HEK293 (cell line): ENCODE measurements around the gene EPN2.
A peak's percentile ranks its signal among the peaks of the same experiment; 100 is the strongest.

Source experiments
- FEZF1 ChIP-seq: fragments of 450-650 bp; formaldehyde crosslinking; IDR thresholded peaks from 2 replicates; pipeline ENCODE4 v1.5.1; 2016; ENCODE audit warnings: missing biosample characterization, missing genetic modification characterization
- GLI2 ChIP-seq: fragments of 450-650 bp; formaldehyde crosslinking; IDR thresholded peaks from 2 replicates; pipeline ENCODE4; 2017; ENCODE audit warnings: missing biosample characterization, missing genetic modification characterization, low read depth, borderline replicate concordance
- GLIS2 ChIP-seq: fragments of 450-650 bp; formaldehyde crosslinking; IDR thresholded peaks from 2 replicates; pipeline ENCODE4 v1.5.1; 2016; ENCODE audit warnings: missing biosample characterization, missing genetic modification characterization
- HOXD13 ChIP-seq: sonication (generic); formaldehyde crosslinking; IDR thresholded peaks from 2 replicates; pipeline ENCODE4 v1.8.0; 2022; ENCODE audit warnings: missing genetic modification reagents, borderline replicate concordance
- KLF9 ChIP-seq: fragments of 450-650 bp; formaldehyde crosslinking; IDR thresholded peaks from 2 replicates; pipeline ENCODE4 v1.5.1; 2016; ENCODE audit warnings: missing biosample characterization, missing genetic modification characterization, low read depth
- MYNN ChIP-seq: fragments of 450-650 bp; formaldehyde crosslinking; IDR thresholded peaks from 2 replicates; pipeline ENCODE4 v1.5.1; 2016; ENCODE audit warnings: missing biosample characterization, missing genetic modification characterization, borderline replicate concordance
- REPIN1 ChIP-seq: fragments of 450-650 bp; formaldehyde crosslinking; IDR thresholded peaks from 2 replicates; pipeline ENCODE4 v1.5.1; 2017; ENCODE audit warnings: missing biosample characterization, missing genetic modification characterization, low read depth
- YY2 ChIP-seq: fragments of 450-650 bp; formaldehyde crosslinking; IDR thresholded peaks from 2 replicates; pipeline ENCODE4 v1.5.1; 2016; ENCODE audit warnings: missing biosample characterization, missing genetic modification characterization
- ZBTB7A ChIP-seq: fragments of 450-650 bp; formaldehyde crosslinking; IDR thresholded peaks from 2 replicates; pipeline ENCODE4 v1.5.1; 2016; ENCODE audit warnings: low read depth, missing biosample characterization, missing genetic modification characterization
- ZBTB8A ChIP-seq: fragments of 450-650 bp; formaldehyde crosslinking; IDR thresholded peaks from 2 replicates; pipeline ENCODE4 v1.5.1; 2016; ENCODE audit warnings: missing biosample characterization, missing genetic modification characterization
- ZNF146 ChIP-seq: fragments of 450-650 bp; formaldehyde crosslinking; IDR thresholded peaks from 2 replicates; pipeline ENCODE4 v1.5.1; 2016; ENCODE audit warnings: missing biosample characterization, missing genetic modification characterization
- ZNF16 ChIP-seq: fragments of 450-650 bp; formaldehyde crosslinking; IDR thresholded peaks from 2 replicates; pipeline ENCODE4 v1.5.1; 2016; ENCODE audit warnings: low read depth, missing biosample characterization, missing genetic modification characterization
- ZNF169 ChIP-seq: fragments of 450-650 bp; formaldehyde crosslinking; IDR thresholded peaks from 2 replicates; pipeline ENCODE4 v1.5.1; 2016; ENCODE audit warnings: missing biosample characterization, missing genetic modification characterization
- ZNF274 ChIP-seq, 2 experiments: fragments of 200-500 bp in 1 of 2; fragments of 450-650 bp in 1 of 2; sonication (Bioruptor generic) in 1 of 2; formaldehyde crosslinking in 1 of 2; IDR thresholded peaks; 2 replicates each; pipeline versions ENCODE4 v1.5.1 to v1.6.1; 2014 to 2016; ENCODE audit warnings: borderline replicate concordance in 1 of 2, inconsistent platforms in 1 of 2, low read length in 1 of 2, missing biosample characterization in 1 of 2, missing genetic modification characterization in 1 of 2
- ZNF416 ChIP-seq: fragments of 450-650 bp; formaldehyde crosslinking; IDR thresholded peaks from 2 replicates; pipeline ENCODE4 v1.5.1; 2016; ENCODE audit warnings: missing biosample characterization, missing genetic modification characterization
- ZNF423 ChIP-seq: fragments of 450-650 bp; formaldehyde crosslinking; IDR thresholded peaks from 2 replicates; pipeline ENCODE4 v1.5.1; 2016; ENCODE audit warnings: missing biosample characterization, missing genetic modification characterization
- ZNF426 ChIP-seq: fragments of 450-650 bp; formaldehyde crosslinking; IDR thresholded peaks from 2 replicates; pipeline ENCODE4 v1.5.1; 2017; ENCODE audit warnings: missing biosample characterization, missing genetic modification characterization, mild to moderate bottlenecking, inconsistent platforms, moderate library complexity
- ZNF514 ChIP-seq: fragments of 450-650 bp; formaldehyde crosslinking; IDR thresholded peaks from 2 replicates; pipeline ENCODE4 v1.5.1; 2016; ENCODE audit warnings: missing biosample characterization, missing genetic modification characterization
- ZNF555 ChIP-seq: fragments of 450-650 bp; formaldehyde crosslinking; conservative IDR thresholded peaks from 2 replicates; pipeline ENCODE4 v1.5.1; 2017; ENCODE audit warnings: missing biosample characterization, mild to moderate bottlenecking, missing genetic modification characterization, inconsistent platforms
- ZNF558 ChIP-seq: fragments of 450-650 bp; formaldehyde crosslinking; IDR thresholded peaks from 2 replicates; pipeline ENCODE4 v1.5.1; 2016; ENCODE audit warnings: missing biosample characterization, missing genetic modification characterization
- ZNF626 ChIP-seq: fragments of 450-650 bp; sonication (Bioruptor Pico); formaldehyde crosslinking; IDR thresholded peaks from 2 replicates; pipeline ENCODE4 v1.5.1; 2018; ENCODE audit warnings: missing biosample characterization, missing genetic modification characterization, inconsistent platforms
- ZNF629 ChIP-seq: fragments of 450-650 bp; formaldehyde crosslinking; IDR thresholded peaks from 2 replicates; pipeline ENCODE4 v1.5.1; 2017; ENCODE audit warnings: missing biosample characterization, missing genetic modification characterization
- ZNF792 ChIP-seq: fragments of 450-650 bp; formaldehyde crosslinking; IDR thresholded peaks from 2 replicates; pipeline ENCODE4 v1.5.1; 2016; ENCODE audit warnings: missing biosample characterization, missing genetic modification characterization
- ZNF837 ChIP-seq: fragments of 450-650 bp; formaldehyde crosslinking; IDR thresholded peaks from 2 replicates; pipeline ENCODE4 v1.5.1; 2016; ENCODE audit warnings: missing biosample characterization, missing genetic modification characterization
- ZSCAN16 ChIP-seq: fragments of 450-650 bp; formaldehyde crosslinking; IDR thresholded peaks from 2 replicates; pipeline ENCODE4 v1.5.1; 2016; ENCODE audit warnings: missing biosample characterization, missing genetic modification characterization
- ZXDB ChIP-seq: fragments of 450-650 bp; formaldehyde crosslinking; IDR thresholded peaks from 2 replicates; pipeline ENCODE4 v1.5.1; 2016; ENCODE audit warnings: missing biosample characterization, missing genetic modification characterization
- TF ChIP-seq, protein P1 (sequence below): fragments of 450-650 bp; formaldehyde crosslinking; optimal IDR thresholded peaks from 2 replicates; pipeline ENCODE3; 2016; ENCODE audit warnings: missing biosample characterization, mild to moderate bottlenecking, missing genetic modification characterization
- TF ChIP-seq, protein P2 (sequence below): fragments of 450-650 bp; formaldehyde crosslinking; conservative IDR thresholded peaks from 2 replicates; pipeline ENCODE4 v1.5.1; 2016; ENCODE audit warnings: low read depth, missing biosample characterization, missing genetic modification characterization
- TF ChIP-seq, protein P3 (sequence below): fragments of 450-650 bp; formaldehyde crosslinking; IDR thresholded peaks from 2 replicates; pipeline ENCODE4 v1.5.1; 2016; ENCODE audit warnings: missing biosample characterization, missing genetic modification characterization
- TF ChIP-seq, protein P4 (sequence below): fragments of 450-650 bp; formaldehyde crosslinking; IDR thresholded peaks from 2 replicates; pipeline ENCODE4 v1.5.1; 2016; ENCODE audit warnings: missing biosample characterization, missing genetic modification characterization
- TF ChIP-seq, protein P5 (sequence below): fragments of 450-650 bp; formaldehyde crosslinking; IDR thresholded peaks from 2 replicates; pipeline ENCODE4 v1.5.1; 2016; ENCODE audit warnings: missing biosample characterization, missing genetic modification characterization

EPN2 gene

DNA sequence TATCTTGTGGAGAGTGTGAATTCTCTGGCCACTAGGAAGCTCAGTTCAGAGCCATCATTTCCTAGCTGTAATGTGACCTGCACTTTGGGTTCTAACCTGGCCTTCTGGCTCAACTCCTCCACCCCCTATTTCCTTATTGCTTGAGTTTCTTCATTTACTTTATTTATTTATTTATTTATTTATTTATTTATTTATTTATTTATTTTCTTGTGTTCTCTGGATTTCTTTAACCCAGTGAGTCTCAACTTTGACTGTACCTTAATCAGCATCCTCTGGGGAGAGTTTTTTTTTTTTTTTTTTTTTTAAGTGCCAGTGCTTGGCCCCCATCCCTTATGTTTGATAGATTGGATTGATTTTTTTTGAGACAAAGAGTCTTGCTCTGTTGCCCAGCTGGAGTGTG, 18.1 kb downstream of the EPN2 start (continued):
- 0 out of 2 replicates have a peak, but pooled peaks have one; percentile 23 for TF ChIP-seq ZNF16 (tag by site-specific recombination)
- peak; percentile 83; the same call in 1 of the 2 replicates for TF ChIP-seq ZNF514 (tag by site-specific recombination)
- no peak for TF ChIP-seq ZNF146 (tag by site-specific recombination)
- TF ChIP-seq KLF9 (tag by site-specific recombination), result no peak
- peak; percentile 63; the same call in 1 of the 2 replicates for TF ChIP-seq ZBTB7A
- TF ChIP-seq ZNF837 (tag by site-specific recombination), result no peak
- TF ChIP-seq ZNF426, result peak; percentile 99
- TF ChIP-seq, protein P1, sequence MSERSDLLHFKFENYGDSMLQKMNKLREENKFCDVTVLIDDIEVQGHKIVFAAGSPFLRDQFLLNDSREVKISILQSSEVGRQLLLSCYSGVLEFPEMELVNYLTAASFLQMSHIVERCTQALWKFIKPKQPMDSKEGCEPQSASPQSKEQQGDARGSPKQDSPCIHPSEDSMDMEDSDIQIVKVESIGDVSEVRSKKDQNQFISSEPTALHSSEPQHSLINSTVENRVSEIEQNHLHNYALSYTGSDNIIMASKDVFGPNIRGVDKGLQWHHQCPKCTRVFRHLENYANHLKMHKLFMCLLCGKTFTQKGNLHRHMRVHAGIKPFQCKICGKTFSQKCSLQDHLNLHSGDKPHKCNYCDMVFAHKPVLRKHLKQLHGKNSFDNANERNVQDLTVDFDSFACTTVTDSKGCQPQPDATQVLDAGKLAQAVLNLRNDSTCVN (tag by site-specific recombination), result no peak
- no peak for TF ChIP-seq ZNF423
- no peak for TF ChIP-seq HOXD13 (CRISPR knock-in tag)
- TF ChIP-seq REPIN1 (tag by site-specific recombination), result no peak; the same call in 1 of the 2 replicates
- TF ChIP-seq ZXDB (tag by site-specific recombination), result no peak; the same call in none of the 2 replicates
- peak; percentile 93 for TF ChIP-seq ZBTB8A (tag by site-specific recombination)
- TF ChIP-seq ZNF629 (tag by site-specific recombination), result peak; percentile 88
- no peak for TF ChIP-seq ZNF169 (tag by site-specific recombination)
- TF ChIP-seq, protein P2, sequence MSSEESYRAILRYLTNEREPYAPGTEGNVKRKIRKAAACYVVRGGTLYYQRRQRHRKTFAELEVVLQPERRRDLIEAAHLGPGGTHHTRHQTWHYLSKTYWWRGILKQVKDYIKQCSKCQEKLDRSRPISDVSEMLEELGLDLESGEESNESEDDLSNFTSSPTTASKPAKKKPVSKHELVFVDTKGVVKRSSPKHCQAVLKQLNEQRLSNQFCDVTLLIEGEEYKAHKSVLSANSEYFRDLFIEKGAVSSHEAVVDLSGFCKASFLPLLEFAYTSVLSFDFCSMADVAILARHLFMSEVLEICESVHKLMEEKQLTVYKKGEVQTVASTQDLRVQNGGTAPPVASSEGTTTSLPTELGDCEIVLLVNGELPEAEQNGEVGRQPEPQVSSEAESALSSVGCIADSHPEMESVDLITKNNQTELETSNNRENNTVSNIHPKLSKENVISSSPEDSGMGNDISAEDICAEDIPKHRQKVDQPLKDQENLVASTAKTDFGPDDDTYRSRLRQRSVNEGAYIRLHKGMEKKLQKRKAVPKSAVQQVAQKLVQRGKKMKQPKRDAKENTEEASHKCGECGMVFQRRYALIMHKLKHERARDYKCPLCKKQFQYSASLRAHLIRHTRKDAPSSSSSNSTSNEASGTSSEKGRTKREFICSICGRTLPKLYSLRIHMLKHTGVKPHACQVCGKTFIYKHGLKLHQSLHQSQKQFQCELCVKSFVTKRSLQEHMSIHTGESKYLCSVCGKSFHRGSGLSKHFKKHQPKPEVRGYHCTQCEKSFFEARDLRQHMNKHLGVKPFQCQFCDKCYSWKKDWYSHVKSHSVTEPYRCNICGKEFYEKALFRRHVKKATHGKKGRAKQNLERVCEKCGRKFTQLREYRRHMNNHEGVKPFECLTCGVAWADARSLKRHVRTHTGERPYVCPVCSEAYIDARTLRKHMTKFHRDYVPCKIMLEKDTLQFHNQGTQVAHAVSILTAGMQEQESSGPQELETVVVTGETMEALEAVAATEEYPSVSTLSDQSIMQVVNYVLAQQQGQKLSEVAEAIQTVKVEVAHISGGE (tag by site-specific recombination), result peak; percentile 92
- no peak; the same call in 1 of the 2 replicates for TF ChIP-seq FEZF1 (tag by site-specific recombination)
- TF ChIP-seq, protein P3, sequence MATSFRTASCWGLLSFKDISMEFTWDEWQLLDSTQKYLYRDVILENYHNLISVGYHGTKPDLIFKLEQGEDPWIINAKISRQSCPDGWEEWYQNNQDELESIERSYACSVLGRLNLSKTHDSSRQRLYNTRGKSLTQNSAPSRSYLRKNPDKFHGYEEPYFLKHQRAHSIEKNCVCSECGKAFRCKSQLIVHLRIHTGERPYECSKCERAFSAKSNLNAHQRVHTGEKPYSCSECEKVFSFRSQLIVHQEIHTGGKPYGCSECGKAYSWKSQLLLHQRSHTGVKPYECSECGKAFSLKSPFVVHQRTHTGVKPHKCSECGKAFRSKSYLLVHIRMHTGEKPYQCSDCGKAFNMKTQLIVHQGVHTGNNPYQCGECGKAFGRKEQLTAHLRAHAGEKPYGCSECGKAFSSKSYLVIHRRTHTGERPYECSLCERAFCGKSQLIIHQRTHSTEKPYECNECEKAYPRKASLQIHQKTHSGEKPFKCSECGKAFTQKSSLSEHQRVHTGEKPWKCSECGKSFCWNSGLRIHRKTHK (tag by site-specific recombination), result no peak
- TF ChIP-seq YY2 (tag by site-specific recombination), result no peak
- TF ChIP-seq ZNF416 (tag by site-specific recombination), result no peak
- TF ChIP-seq ZSCAN16 (tag by site-specific recombination), result peak; percentile 44; the same call in 1 of the 2 replicates
- peak; percentile 29; the same call in 1 of the 2 replicates for TF ChIP-seq GLI2 (tag by site-specific recombination)
- no peak for TF ChIP-seq ZNF626 (tag by site-specific recombination)
- TF ChIP-seq ZNF555 (tag by site-specific recombination), result peak; percentile 99
- TF ChIP-seq, protein P4, sequence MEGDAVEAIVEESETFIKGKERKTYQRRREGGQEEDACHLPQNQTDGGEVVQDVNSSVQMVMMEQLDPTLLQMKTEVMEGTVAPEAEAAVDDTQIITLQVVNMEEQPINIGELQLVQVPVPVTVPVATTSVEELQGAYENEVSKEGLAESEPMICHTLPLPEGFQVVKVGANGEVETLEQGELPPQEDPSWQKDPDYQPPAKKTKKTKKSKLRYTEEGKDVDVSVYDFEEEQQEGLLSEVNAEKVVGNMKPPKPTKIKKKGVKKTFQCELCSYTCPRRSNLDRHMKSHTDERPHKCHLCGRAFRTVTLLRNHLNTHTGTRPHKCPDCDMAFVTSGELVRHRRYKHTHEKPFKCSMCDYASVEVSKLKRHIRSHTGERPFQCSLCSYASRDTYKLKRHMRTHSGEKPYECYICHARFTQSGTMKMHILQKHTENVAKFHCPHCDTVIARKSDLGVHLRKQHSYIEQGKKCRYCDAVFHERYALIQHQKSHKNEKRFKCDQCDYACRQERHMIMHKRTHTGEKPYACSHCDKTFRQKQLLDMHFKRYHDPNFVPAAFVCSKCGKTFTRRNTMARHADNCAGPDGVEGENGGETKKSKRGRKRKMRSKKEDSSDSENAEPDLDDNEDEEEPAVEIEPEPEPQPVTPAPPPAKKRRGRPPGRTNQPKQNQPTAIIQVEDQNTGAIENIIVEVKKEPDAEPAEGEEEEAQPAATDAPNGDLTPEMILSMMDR (tag by site-specific recombination), result no peak
- TF ChIP-seq ZNF558 (tag by site-specific recombination), result peak; percentile 94
- no peak for TF ChIP-seq ZNF274 (IDR thresholded peaks at IDR 0.05; ENCODE audit: low read length)
- TF ChIP-seq ZNF274 (tag by site-specific recombination; IDR thresholded peaks at IDR 0.05; ENCODE audit: borderline replicate concordance), result no peak
- no peak for TF ChIP-seq ZNF792 (tag by site-specific recombination)
- TF ChIP-seq MYNN, result peak; percentile 72; the same call in 1 of the 2 replicates
- no peak; the same call in 1 of the 2 replicates for TF ChIP-seq GLIS2 (tag by site-specific recombination)
- TF ChIP-seq, protein P5, sequence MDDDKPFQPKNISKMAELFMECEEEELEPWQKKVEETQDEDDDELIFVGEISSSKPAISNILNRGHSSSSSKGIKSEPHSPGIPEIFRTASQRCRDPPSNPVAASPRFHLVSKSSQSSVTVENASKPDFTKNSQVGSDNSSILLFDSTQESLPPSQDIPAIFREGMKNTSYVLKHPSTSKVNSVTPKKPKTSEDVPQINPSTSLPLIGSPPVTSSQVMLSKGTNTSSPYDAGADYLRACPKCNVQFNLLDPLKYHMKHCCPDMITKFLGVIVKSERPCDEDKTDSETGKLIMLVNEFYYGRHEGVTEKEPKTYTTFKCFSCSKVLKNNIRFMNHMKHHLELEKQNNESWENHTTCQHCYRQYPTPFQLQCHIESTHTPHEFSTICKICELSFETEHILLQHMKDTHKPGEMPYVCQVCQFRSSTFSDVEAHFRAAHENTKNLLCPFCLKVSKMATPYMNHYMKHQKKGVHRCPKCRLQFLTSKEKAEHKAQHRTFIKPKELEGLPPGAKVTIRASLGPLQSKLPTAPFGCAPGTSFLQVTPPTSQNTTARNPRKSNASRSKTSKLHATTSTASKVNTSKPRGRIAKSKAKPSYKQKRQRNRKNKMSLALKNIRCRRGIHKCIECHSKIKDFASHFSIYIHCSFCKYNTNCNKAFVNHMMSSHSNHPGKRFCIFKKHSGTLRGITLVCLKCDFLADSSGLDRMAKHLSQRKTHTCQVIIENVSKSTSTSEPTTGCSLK (tag by site-specific recombination), result no peak
